ENCODE results near the gene MYO1E.
A peak's percentile ranks its signal among the peaks of the same experiment; 100 is the strongest.
"Not testable (repeated sequence)": the region's sequence is repeated elsewhere in the genome, so short reads cannot be mapped to it uniquely, and the experiment has no call there.

MYO1E gene

GRCh38 chr15:59165726-59166125 is 206.9 kb downstream of the MYO1E start:
- peak overlapping the region; percentile 10 for H3K27ac ChIP-seq (ENCODE audit: low read depth, low read length)
- no peaks in the 10 kb centered on the region for H3K27me3 ChIP-seq (ENCODE audit: control insufficient read depth, insufficient read depth, low read length)
- H3K4me1 ChIP-seq (ENCODE audit: control insufficient read depth, insufficient read depth, low read length): no peaks in the 10 kb centered on the region
- no peak overlapping the region for H3K9ac ChIP-seq (ENCODE audit: low read length)
- peaks cover 63% of the 10 kb centered on the region for H3K36me3 ChIP-seq (ENCODE audit: control insufficient read depth, insufficient read depth, low read length)
- no peak overlapping the region for H3K4me3 ChIP-seq (ENCODE audit: low read depth, low read length)
- no peaks in the 10 kb centered on the region for H3K9me3 ChIP-seq (ENCODE audit: control insufficient read depth, insufficient read depth, low read depth, low read length)

- not testable (repeated sequence) for H3K9me3 ChIP-seq (ENCODE audit: control insufficient read depth, insufficient read depth, low read depth, low read length); H3K4me1 ChIP-seq (ENCODE audit: control insufficient read depth, insufficient read depth, low read length); H3K27me3 ChIP-seq (ENCODE audit: control insufficient read depth, insufficient read depth, low read length); H3K27ac ChIP-seq (ENCODE audit: low read depth, low read length); H3K9ac ChIP-seq (ENCODE audit: low read length); H3K4me3 ChIP-seq (ENCODE audit: low read depth, low read length)
- peaks cover 68% of the 10 kb centered on the region for H3K36me3 ChIP-seq (ENCODE audit: control insufficient read depth, insufficient read depth, low read length)
Observed at GRCh38 chr15:59162080-59162479, 210.6 kb downstream of the MYO1E start.

- H3K4me3 ChIP-seq (ENCODE audit: low read depth, low read length): no peak overlapping the region
- H3K36me3 ChIP-seq (ENCODE audit: control insufficient read depth, insufficient read depth, low read length): peaks cover 72% of the 10 kb centered on the region
- H3K4me1 ChIP-seq (ENCODE audit: control insufficient read depth, insufficient read depth, low read length): no peaks in the 10 kb centered on the region
- no peak overlapping the region for H3K27ac ChIP-seq (ENCODE audit: low read depth, low read length)
- no peaks in the 10 kb centered on the region for H3K9me3 ChIP-seq (ENCODE audit: control insufficient read depth, insufficient read depth, low read depth, low read length)
- H3K9ac ChIP-seq (ENCODE audit: low read length): no peak overlapping the region
- H3K27me3 ChIP-seq (ENCODE audit: control insufficient read depth, insufficient read depth, low read length): no peaks in the 10 kb centered on the region
Observed at GRCh38 chr15:59160880-59161593, 211.6 kb downstream of the MYO1E start.

GRCh38 chr15:59159210-59159609 is 213.5 kb downstream of the MYO1E start:
- Histone ChIP-seq H3K27ac (ENCODE audit: low read depth, low read length) (no peak overlapping the region), H3K4me3 (ENCODE audit: low read depth, low read length) (no peak overlapping the region), H3K9me3 (ENCODE audit: control insufficient read depth, insufficient read depth, low read depth, low read length) (no peaks in the 10 kb centered on the region), H3K4me1 (ENCODE audit: control insufficient read depth, insufficient read depth, low read length) (no peaks in the 10 kb centered on the region), H3K27me3 (ENCODE audit: control insufficient read depth, insufficient read depth, low read length) (no peaks in the 10 kb centered on the region), H3K36me3 (ENCODE audit: control insufficient read depth, insufficient read depth, low read length) (peaks cover 78% of the 10 kb centered on the region), H3K9ac (ENCODE audit: low read length) (no peak overlapping the region)

GRCh38 chr15:59158701-59159034 is 214.0 kb downstream of the MYO1E start:
- Histone ChIP-seq H3K9me3 (ENCODE audit: control insufficient read depth, insufficient read depth, low read depth, low read length) (no peaks in the 10 kb centered on the region), H3K27ac (ENCODE audit: low read depth, low read length) (no peak overlapping the region), H3K9ac (ENCODE audit: low read length) (no peak overlapping the region), H3K36me3 (ENCODE audit: control insufficient read depth, insufficient read depth, low read length) (peaks cover 80% of the 10 kb centered on the region), H3K4me3 (ENCODE audit: low read depth, low read length) (no peak overlapping the region), H3K4me1 (ENCODE audit: control insufficient read depth, insufficient read depth, low read length) (no peaks in the 10 kb centered on the region), H3K27me3 (ENCODE audit: control insufficient read depth, insufficient read depth, low read length) (no peaks in the 10 kb centered on the region)

- Histone ChIP-seq H3K27ac (ENCODE audit: low read depth, low read length) (no peak overlapping the region), H3K9me3 (ENCODE audit: control insufficient read depth, insufficient read depth, low read depth, low read length) (no peaks in the 10 kb centered on the region), H3K4me3 (ENCODE audit: low read depth, low read length) (no peak overlapping the region), H3K27me3 (ENCODE audit: control insufficient read depth, insufficient read depth, low read length) (no peaks in the 10 kb centered on the region), H3K9ac (ENCODE audit: low read length) (no peak overlapping the region), H3K4me1 (ENCODE audit: control insufficient read depth, insufficient read depth, low read length) (no peaks in the 10 kb centered on the region), H3K36me3 (ENCODE audit: control insufficient read depth, insufficient read depth, low read length) (peaks cover 84% of the 10 kb centered on the region)
Observed at GRCh38 chr15:59157840-59158700, 214.6 kb downstream of the MYO1E start.

- Histone ChIP-seq H3K27me3 (ENCODE audit: control insufficient read depth, insufficient read depth, low read length) (no peaks in the 10 kb centered on the region), H3K9me3 (ENCODE audit: control insufficient read depth, insufficient read depth, low read depth, low read length) (no peaks in the 10 kb centered on the region), H3K36me3 (ENCODE audit: control insufficient read depth, insufficient read depth, low read length) (peaks cover 86% of the 10 kb centered on the region), H3K4me3 (ENCODE audit: low read depth, low read length) (no peak overlapping the region), H3K4me1 (ENCODE audit: control insufficient read depth, insufficient read depth, low read length) (no peaks in the 10 kb centered on the region), H3K27ac (ENCODE audit: low read depth, low read length) (no peak overlapping the region), H3K9ac (ENCODE audit: low read length) (no peak overlapping the region)
Observed at GRCh38 chr15:59157396-59157795, 215.3 kb downstream of the MYO1E start.

GRCh38 chr15:59155431-59155830 is 217.2 kb downstream of the MYO1E start:
- Histone ChIP-seq H3K9me3 (ENCODE audit: control insufficient read depth, insufficient read depth, low read depth, low read length) (no peaks in the 10 kb centered on the region), H3K9ac (ENCODE audit: low read length) (no peak overlapping the region), H3K4me1 (ENCODE audit: control insufficient read depth, insufficient read depth, low read length) (no peaks in the 10 kb centered on the region), H3K27me3 (ENCODE audit: control insufficient read depth, insufficient read depth, low read length) (no peaks in the 10 kb centered on the region), H3K27ac (ENCODE audit: low read depth, low read length) (no peak overlapping the region), H3K36me3 (ENCODE audit: control insufficient read depth, insufficient read depth, low read length) (peaks cover 87% of the 10 kb centered on the region), H3K4me3 (ENCODE audit: low read depth, low read length) (no peak overlapping the region)

GRCh38 chr15:59154243-59154642 is 218.4 kb downstream of the MYO1E start:
- Histone ChIP-seq H3K4me3 (ENCODE audit: low read depth, low read length) (no peak overlapping the region), H3K36me3 (ENCODE audit: control insufficient read depth, insufficient read depth, low read length) (peaks cover 93% of the 10 kb centered on the region), H3K9me3 (ENCODE audit: control insufficient read depth, insufficient read depth, low read depth, low read length) (no peaks in the 10 kb centered on the region), H3K4me1 (ENCODE audit: control insufficient read depth, insufficient read depth, low read length) (no peaks in the 10 kb centered on the region), H3K27me3 (ENCODE audit: control insufficient read depth, insufficient read depth, low read length) (no peaks in the 10 kb centered on the region), H3K9ac (ENCODE audit: low read length) (no peak overlapping the region), H3K27ac (ENCODE audit: low read depth, low read length) (no peak overlapping the region)

- Histone ChIP-seq H3K36me3 (ENCODE audit: control insufficient read depth, insufficient read depth, low read length) (peaks cover 87% of the 10 kb centered on the region), H3K9ac (ENCODE audit: low read length) (no peak overlapping the region), H3K4me3 (ENCODE audit: low read depth, low read length) (no peak overlapping the region), H3K4me1 (ENCODE audit: control insufficient read depth, insufficient read depth, low read length) (peaks cover 1% of the 10 kb centered on the region), H3K27ac (ENCODE audit: low read depth, low read length) (no peak overlapping the region), H3K27me3 (ENCODE audit: control insufficient read depth, insufficient read depth, low read length) (no peaks in the 10 kb centered on the region), H3K9me3 (ENCODE audit: control insufficient read depth, insufficient read depth, low read depth, low read length) (no peaks in the 10 kb centered on the region)
Observed at GRCh38 chr15:59153466-59153865, 219.2 kb downstream of the MYO1E start.

- Histone ChIP-seq H3K9me3 (ENCODE audit: control insufficient read depth, insufficient read depth, low read depth, low read length) (no peaks in the 10 kb centered on the region), H3K4me3 (ENCODE audit: low read depth, low read length) (no peak overlapping the region), H3K27me3 (ENCODE audit: control insufficient read depth, insufficient read depth, low read length) (no peaks in the 10 kb centered on the region), H3K36me3 (ENCODE audit: control insufficient read depth, insufficient read depth, low read length) (peaks cover 81% of the 10 kb centered on the region), H3K4me1 (ENCODE audit: control insufficient read depth, insufficient read depth, low read length) (peaks cover 7% of the 10 kb centered on the region), H3K9ac (ENCODE audit: low read length) (no peak overlapping the region), H3K27ac (ENCODE audit: low read depth, low read length) (no peak overlapping the region)
Observed at GRCh38 chr15:59152694-59153450, 219.8 kb downstream of the MYO1E start.
